ENCODE measurements around the gene CROCC2.

GRCh38 chr2:241020629-241021190 lies 114.6 kb downstream of the CROCC2 start:
- TF ChIP-seq LEF1 (IDR thresholded peaks at IDR 0.05; ENCODE audit: borderline replicate concordance) (no peak), FOXA1 (IDR thresholded peaks at IDR 0.05) (no peak), TARDBP (IDR thresholded peaks at IDR 0.05) (no peak), SUZ12 (IDR thresholded peaks at IDR 0.05) (no peak), ELF4 (IDR thresholded peaks at IDR 0.05) (no peak)
